ENCODE measurements around the gene KSR1.

- no peak for TF ChIP-seq EP300 (conservative IDR thresholded peaks at IDR 0.05; ENCODE audit: poor library complexity, severe bottlenecking)
- TF ChIP-seq CTCF (IDR thresholded peaks at IDR 0.05; ENCODE audit: poor library complexity, severe bottlenecking), result no peak
- TF ChIP-seq POLR2AphosphoS5 (IDR thresholded peaks at IDR 0.05), result no peak
- TF ChIP-seq SMC3 (conservative IDR thresholded peaks at IDR 0.05; ENCODE audit: poor library complexity), result no peak
These were observed 4.0 kb downstream of the KSR1 start for GRCh38 chr17:27460196-27460725.
